Inferior parietal cortex (tissue), 1 donor: ENCODE data around the gene FAR1.

Source experiments
- DNase-seq: peaks from one replicate; pipeline ENCODE4 v3.0.0-alpha.2; 2016; ENCODE audit errors: extremely low spot score

Gene FAR1

DNA sequence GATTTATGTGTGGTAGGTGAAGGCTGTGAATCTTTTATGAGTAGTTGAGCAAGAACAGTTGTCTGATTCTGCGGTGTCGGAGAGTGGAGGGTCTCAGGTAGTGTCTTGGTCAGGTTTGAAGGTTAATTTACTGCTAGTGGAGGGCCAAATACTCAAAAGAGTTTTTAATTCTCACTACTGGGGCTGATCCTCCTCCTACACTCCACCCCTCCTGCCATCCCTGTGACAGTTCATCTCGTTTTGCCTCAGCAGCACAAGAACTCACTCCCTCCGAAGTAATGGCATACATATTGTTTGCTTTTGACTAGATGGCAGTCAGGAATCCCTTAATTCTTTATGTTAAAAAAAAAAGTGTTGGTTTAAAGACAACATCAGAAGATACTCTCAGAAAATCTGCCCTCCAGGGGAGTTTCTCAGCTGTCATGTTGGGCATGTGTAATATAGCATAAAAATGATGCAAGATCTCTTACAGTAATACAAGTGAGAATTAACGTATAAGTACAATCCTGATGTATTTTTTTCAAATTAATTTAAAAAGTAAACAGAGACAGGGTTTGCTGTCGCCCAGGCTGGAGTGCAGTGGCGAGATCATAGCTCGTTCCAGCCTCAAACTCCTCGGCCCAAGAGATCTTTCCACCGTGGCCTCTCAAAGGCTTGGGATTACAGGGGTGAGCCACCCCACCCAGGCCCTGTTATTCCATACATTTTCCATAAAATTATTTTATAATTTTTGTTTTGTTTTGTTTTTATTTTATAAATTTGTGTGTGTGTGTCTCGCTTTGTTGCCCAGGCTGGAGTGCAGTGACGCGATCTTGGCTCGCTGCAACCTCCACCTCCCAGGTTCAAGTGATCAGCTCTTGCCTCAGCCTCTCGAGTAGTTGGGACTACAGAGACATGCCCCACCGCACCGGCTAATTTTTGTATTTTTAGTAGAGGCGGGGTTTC lies 1.3 kb downstream of the FAR1 start:
- DNase-seq: no peak

DNA sequence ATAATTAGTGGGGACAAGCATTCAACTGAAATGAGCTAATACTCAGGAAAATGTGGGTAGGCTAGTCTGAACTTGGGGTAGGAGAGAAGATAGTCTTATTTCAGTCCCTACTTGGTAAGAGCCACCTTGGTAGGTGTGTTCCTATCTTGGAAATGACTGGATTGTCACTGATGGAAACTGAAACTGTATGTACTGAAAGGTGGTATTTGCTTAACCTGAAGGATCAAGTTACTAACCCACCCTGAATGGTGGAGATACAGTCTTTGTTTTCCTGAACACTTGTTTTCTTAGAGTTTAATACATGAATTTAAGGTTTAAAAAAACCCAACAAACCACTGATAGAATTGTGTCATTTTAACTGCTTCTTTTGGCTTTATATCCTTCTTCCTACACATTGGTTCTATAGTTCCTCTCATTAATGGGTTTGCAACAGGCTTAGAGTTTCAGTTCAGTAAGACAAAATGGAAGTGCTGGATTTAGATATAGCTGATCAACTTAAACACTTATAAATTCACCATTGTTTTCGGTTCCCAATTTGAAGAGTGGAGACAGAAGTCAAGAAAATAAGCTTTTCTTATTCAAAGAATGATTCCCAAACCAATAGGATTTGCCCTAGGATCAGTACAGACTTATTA lies 4.2 kb downstream of the FAR1 start:
- no peak for DNase-seq

DNA sequence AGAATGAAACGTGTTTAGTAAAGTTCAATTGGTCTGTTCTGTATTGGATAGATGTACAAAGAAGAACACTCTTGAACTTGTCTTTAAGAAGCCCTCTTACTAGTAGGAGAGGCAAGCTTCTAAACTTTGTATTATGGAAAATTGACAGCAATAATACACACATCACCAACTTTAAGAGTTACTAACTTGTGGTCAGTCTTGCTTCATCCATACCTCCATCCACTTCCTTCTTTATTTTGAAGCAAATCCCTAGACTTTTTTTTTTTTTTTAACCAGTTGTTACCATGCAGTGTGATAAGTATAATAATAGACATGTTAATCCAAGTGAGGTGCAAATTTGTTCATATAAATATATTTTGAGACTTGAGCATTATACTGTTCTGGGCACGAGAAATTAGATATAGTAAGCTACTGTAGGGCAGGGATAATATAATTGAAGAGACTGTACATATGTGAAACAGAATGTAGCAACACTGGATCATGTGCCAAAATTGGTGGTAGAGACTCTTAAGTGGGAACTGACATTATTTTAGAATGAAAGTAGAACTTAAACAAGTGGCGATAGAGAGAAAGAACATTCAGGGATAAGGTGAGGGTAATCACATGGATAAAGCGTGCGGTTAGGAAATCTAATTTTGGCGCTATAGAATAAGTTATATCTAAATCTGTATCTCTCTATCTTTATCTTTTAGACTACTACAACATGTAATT lies 6.5 kb downstream of the FAR1 start:
- no peak for DNase-seq

DNA sequence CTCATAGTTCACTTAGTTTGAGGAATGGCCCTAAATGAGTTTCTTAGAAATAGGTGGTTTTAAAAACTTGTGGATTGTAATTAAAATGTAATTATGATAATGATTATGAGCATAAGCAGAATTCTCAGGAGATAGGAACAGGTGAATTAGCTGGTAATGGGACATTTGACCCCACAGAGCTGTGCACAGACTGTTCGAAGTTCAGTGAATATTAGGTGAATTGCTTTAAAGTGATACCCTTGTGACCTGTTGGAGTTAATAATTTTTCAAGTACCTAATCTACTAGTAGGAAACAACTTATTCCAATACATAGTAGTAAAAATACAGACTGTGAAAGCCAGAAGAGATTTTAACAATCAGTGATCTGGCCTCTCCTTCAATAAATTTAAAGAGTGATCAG lies 8.1 kb downstream of the FAR1 start:
- DNase-seq: no peak

DNA sequence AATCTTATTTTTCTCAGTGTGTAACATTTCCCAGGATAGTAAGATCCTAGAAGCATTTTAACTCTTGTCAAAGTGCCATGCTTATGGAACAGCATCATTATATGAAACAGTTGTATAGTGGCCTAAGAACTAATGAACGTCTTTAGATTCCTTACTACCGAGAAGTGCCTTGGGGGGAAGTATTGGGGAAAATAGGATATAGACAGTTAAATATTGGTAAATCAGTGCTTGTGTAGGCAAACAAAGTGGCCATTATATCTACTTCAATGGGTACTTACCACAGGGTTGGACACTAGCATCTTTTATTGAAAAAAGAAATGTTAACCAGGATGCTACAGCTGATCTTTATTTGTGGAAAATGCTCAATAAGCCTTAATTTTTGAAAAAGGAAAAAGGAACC lies 11.3 kb downstream of the FAR1 start:
- DNase-seq: no peak

DNA sequence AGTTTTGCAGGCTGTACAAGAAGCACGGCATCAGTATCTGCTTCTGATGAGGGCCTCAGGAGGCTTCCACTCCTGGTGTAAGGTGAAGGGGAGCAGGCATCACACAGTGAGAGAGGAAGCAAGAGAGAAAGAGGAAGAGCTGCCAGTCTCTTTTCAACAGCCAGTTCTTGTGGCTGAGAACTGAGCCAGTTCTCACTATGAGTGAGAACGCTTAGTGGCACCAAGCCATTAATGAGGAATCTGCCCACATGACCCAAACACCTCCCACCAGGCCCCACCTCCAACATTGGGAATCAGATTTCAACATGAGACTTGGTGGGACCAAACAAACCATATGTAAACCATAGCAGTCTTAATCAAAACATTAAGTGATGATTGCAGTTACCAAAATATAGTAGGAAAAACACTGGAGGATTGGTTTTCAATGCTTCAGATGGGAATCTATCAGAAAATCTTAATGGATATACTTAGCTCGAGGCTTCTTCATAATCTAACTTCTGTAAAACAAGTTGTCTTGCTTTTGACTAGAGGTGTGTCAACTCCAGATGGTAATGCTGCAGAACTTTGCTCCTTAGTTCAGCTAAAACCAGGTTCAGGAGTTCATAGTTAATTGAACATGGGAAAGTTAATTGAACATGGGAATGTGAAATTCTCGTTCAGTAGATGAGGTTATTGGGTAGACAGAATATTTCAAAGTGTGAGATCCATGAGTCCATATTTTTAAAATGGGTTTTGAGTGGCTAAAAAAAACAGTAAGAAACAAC lies 12.2 kb downstream of the FAR1 start:
- DNase-seq: no peak

DNA sequence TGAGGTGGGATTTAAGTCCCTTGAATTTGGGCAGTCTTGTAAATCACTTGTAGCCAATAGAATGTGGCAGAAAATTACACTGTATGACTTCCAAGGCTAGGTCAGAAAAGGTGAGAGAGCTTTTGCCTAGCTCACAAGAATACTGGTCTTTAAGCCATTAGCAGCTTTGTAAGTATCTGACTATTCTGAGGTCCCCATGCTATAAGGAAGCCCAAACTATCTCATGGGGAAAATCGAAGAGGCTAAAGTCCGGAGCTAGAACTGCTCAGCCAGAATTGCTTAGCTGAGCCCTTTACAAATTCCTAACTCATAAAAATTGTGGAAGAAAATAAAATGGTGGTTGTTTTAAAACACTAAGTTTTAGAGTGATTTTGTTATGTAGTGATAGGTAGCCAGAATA lies 13.0 kb downstream of the FAR1 start:
- DNase-seq: no peak

DNA sequence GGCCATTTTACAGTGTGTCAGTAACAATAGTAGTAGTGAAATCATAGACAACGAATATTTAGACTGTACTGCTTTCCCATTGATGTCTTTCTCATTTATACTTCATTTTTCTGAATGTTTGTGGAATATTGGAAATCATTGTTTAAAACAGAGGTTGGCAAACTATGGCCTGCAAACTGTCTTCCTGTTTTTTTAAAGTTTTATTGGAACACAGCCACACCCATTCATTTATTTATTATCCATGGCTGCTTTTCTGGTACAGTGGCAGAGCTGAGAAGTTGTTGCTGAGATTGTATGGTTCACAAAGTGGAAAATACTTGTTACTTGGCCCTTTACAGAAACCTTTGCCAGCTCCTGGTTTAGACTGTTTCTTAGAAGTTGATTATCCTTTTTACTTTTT lies 13.7 kb downstream of the FAR1 start:
- DNase-seq: no peak

DNA sequence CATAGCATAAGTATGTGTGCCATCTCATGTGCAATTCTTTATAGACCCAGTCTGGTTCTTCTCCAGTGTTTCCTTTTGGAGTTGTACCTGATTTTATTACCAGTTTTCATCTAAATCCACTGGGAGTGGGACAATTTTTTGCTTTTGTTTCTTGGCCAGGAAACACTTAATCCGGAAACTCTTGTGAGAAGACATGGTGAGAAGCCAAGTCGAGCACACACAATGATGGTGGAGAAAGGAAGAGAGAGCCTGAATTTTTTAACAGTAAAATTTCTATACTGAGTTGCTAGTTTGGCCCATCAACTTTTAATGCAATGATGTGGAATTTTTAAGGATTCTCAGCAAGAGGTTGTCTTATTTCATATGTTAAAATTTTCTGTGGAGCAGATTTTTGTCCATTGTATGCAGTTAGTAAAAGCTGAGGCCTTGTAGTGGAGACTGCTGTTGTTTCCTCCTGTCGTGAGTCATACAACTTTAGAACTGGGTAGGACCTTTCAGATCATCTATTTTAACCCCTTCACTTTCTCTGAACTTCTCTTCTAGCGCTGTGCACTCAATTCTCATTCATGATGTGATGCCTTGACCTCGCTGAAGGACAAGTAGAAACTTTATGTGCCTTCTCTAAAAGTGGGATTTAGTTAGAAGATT lies 17.1 kb downstream of the FAR1 start:
- no peak for DNase-seq

DNA sequence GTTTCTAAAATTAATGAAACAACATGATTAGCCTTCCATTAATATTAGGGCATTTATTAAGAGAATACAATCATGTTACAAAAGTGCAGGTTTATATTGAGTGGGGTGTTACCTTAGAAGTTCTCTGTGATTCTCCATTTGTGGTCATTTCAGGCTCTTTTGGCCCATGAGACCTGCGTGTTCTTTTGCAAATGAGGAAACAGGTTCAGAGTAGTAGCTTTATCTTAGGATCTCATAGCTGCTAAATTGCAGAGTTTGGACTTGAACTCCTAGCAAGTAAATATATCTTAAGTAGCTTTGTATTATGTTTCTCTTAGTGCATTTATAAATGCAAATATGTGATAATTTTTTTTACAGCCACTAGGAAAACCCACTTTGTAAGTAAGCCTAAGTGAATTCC lies 18.3 kb downstream of the FAR1 start:
- DNase-seq: no peak

DNA sequence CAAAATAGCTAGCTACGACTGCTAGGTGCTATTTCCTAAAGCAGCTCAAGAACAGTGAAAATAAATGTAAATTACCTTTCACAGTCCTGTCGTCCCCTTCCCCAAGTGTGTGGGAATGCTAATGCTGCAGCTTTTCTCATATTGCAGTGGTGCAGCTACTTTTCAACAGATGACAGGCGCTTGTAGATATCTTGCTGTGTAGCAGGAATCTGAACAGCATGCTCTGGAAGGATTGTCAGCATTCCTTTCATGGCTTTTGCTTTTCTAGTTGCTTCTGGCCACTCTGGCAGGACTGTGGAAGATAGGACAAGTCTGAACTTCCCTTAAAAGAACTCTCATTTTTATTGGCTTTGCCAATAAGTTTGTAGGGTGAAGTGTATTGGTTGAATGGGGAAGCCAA lies 18.8 kb downstream of the FAR1 start:
- no peak for DNase-seq

DNA sequence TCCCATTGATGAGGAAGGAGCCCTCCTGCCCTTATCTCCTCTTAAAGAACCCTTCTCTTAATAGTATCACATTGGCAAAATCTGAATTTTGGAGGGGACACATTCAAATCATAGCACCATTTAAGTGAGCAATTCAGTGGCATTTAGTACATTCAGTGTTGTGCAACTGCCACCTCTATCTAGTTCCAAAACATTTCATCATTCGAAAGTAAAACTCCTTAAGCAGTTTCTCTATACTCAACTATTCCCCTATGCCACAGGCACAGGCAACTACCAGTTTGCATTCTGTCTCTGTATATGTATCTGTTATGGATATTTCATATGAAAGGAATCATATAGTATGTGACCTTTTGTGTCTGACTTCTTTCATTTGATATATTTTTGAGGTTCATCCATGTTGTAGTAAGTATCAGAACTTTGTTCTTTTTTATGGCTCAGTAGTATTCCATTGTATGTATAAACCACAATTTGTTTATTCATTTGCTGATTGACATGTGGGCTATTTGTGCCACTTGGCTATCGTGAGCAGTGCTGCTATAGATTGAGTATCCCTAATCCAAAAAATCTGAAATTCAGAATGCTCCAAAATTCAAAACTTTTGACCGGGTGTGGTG lies 22.9 kb downstream of the FAR1 start:
- DNase-seq: no peak

DNA sequence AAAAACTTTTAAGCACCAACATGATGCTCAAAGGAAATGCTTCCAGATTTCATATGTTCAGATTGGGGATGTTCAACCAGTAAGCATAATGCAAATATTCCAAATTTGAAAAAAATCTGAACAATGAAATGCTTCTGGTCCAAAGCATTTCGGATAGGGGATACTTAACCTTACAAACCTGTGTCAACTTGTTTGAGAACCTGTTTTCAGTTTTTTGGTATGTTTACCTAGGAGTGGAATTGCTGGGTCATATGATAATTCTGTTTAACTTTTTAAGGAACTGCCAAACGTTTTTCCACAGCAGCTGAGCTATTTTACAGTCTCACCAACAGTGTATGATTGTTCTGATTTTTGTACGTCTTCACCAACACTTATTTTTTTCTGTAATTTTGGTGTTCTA lies 23.7 kb downstream of the FAR1 start:
- no peak for DNase-seq

DNA sequence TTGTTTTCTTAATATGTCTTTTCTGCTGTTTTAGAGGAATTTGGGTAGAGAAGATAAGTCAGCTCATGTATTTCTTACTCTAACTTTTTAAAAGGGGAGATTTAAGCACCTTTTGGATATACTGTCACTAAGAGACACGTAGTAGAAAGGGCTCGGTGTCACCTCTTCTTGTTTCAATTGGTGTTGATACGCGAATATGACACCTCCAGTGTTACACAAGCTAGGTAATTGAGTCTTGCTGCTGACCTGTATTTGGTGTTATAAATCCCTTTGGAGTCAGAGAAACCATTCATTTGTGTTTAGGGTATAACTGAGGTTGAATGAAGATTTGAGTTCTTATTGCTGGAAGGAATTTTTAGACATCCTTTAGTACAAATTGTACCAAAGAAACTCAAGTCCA lies 25.6 kb downstream of the FAR1 start:
- no peak for DNase-seq

DNA sequence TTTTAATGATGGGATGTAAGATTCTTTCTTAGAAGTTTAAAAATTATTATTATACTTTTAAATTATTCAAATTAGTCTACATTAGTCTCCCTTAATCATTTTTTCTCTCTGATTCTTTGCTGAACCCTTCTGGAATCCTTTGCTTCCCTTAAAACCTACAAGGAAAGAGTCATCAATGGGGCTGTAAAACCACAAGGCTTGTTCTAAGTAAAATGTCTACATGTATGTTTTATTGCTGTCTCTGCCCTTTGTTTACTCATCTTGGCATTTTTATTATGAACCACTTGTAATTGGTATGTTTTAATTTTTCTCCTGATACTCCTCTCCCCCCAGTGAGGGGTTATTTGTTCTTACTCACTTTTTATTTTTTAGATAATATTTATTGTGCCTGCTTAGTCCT lies 27.4 kb downstream of the FAR1 start:
- no peak for DNase-seq

DNA sequence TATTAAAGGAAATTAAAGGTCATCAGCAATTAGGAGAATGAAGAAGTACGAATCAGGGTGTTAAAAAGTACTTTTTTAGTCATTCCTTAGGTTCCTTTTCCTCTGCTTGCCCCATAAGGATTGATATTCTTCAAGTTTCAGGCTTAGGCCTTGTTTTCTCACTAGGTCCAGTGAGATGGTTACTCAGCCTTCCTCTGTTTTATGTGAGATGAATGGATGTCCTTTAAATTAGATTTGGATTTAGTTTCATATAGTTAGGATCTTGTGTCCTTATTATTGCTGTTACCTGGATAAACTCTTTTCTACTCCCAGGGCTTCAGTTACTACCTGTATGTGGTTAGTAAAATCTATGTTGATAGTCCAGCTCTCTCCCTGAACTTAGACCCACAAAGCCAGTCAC lies 29.2 kb downstream of the FAR1 start:
- DNase-seq: no peak

DNA sequence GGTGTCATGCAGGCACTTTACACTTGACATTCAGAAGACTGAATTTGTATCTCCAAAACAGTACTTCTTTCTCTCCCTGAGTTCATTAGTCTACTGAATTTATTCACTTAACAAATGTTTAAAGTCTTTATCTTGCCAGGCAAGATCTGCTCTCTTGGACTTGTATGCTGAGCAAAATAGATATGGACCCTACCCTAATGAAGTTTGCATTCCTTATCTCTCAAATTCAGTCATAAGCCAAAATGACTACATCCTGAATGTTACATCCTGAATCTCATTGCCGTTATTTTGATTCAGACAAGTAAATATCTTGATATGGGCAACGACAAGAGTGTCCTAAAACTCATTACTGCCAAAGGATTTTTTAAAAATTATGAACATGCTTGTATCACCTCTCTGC lies 29.7 kb downstream of the FAR1 start:
- DNase-seq: no peak

DNA sequence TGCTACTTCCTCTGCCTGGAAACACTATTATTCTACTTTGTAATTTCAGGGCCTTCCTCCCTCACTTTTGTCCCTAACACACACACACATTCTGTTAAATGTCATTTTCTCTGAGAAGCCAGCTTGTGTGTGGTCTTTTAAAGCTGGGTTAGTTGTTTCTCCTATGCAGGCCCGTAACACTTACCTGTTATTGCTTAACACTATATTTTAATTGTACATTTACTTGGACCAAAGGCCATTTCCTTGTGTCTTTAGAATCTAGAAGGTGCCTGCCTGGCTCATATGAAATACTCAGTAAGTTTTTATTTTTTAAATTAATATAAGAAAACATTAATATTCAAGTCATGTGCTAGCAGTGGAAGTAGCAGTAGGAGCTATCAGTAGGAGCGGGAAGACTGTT lies 30.6 kb downstream of the FAR1 start:
- DNase-seq: no peak

DNA sequence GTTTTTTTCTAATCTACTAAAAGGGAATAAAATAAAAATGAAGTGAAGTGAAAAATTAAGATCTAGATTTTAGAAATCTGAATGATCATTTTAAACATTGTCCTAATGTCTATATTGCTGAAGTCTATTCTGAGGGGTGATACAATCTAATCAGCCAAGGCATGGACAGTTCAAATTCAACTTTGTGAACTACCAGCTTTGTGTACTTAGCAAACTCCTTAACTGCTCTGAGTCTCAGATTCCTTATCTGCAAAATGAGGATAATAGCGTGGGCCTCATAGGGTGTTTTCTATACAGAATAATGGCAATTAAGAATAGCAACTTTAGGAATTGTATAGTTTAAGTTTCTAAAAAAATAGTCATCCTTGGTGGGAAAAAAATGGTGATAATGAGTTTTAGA lies 31.4 kb downstream of the FAR1 start:
- no peak for DNase-seq

DNA sequence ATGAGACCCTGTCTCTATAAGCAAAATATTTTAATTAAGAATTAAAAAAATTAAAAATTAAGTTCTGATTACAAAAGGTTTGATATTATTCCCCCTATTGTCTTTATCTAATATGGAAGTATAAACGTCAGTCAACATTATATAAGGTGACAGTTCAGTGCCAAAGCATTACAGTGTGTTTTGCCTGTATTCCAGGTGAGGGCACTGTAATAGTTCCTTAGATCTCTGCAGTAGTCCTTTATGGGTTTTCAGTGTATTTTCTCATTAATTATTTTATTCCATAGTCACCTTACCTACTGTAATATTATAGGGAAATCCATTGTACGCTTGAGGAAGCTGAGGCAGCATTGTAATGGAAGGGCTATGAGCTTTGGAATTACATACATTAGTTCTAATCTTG lies 33.0 kb downstream of the FAR1 start:
- DNase-seq: no peak

DNA sequence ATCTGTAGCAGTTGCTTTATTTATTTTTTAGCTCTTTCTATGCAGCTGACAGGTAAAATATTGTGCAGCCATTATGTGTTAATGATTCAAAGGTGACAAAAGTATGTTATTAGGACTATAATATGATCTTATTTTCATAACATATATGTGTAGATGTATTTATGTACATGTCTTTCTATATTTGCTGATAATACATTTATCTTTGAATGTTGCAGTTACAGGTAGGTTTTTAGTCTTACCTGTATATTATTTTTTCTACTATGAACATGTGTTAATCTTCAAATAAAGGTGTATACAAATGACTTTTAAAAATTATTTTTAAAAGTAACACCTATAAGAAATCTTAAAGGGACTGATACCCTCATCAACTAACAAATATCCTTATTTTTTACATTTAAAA lies 33.6 kb downstream of the FAR1 start:
- no peak for DNase-seq
